Stimulated activated CD8-positive, alpha-beta memory T cell treated with anti-CD3 and anti-CD28 coated beads, Interleukin-12 subunit alpha, Interleukin-12 subunit beta, amount 100 ng/mL, for 24 hours (primary cell): ENCODE results near the gene SPI1.

Experiments used
- DNase-seq: peaks from one replicate; pipeline ENCODE4 v3.0.0-alpha.2; 2020; ENCODE audit errors: extremely low read depth

SPI1 gene

DNA sequence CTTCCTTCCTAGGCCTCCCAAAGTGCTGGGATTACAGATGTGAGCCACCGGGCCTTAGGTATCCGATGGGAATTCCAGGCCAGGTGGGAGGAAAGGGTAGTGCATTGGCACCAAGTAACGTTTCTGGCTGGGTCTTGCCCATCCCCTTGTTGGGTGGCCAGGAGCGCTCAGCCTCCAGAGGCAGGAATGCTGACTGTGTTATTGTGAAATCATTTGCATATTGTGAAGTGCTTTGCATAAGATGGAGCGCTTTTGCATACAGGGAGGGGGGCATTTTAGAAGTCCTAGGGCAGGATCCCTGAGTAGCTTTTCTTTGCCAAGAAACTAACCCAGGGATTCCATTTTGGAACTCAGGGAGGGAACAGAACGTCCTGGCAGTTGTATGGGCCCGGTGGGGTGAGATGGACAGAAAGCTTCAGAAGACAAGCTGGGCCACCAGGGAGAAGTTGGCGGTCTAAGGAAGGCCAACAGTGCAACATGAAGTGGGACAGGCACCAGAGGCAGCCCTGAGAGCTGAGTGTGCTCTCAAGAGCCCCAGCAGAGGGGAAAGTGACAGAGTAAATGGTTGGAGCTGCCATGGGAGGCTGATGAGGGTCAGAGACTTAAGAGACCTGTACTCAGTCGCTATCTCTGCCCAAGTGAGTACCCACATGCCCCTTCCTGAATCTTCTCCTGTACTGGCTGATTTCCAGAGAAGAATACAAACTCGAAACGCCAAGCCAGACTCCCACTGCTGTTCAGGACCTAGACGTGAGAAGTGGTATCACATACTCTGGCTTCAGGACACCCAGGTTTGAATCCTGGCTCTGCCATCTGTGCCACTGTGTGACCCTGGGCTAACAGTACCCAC lies 28.8 kb upstream of the SPI1 start:
- no peak for DNase-seq

DNA sequence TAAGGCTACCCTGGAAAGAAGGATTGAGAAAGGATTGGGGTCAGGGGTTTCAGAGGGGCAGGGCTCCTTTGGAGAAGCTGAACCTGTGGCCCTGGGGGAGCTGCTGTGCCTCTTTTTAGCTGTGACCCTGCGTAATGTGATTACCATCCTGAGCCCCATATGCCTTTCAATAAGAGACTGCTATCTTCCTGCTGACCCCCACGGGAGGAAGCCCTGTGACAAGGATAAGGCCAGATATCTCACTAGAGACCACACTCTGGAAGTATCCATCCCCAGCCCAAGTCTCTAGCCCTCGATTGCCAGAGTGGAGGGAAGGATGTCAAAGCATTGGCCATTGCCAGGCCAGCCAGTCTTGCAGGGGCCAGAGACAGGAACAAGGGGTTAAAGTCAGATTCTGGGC lies 25.2 kb upstream of the SPI1 start:
- no peak for DNase-seq

DNA sequence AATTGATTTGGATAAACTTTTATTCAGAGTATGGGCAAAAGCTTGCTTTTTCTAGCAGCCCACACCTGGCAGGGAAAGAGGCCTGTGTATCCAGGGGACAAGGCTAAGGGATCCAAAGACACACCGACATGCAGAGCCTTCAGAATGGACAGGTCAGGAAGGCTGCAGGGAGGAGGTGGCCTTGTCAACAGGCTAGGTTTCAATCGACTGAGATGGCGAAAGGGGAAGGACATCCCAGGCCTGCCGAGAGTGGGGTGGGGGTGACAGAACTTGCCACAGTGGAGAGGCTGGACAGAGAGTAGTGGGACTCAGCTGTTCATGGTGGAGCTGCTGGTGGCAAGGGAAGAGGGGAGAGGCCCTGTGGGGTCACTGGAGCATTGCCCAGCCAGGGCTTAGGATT lies 24.8 kb upstream of the SPI1 start:
- no peak for DNase-seq

DNA sequence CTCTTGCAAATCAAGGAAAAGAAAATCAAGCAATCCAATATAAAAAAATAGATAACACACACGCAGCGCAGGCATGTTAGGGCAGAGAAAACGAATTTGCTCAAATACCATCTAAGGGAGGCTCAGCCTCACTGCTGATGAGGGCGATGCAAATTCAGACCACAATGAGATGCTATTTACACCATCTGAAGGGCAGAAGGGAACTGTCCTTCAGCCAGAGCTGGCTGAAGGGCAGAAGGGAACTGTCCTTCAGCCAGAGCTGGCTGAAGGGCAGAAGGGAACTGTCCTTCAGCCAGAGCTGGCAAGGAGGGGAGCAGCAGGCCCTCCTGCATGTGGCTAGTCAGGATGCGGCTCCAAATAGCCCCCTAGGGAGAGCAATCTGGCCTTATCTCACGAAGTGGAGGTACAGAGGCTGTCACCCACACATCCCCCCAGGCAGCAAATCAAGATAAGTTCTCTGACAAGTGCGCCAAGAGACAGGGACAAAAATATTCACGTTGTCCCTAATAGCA lies 22.5 kb upstream of the SPI1 start:
- no peak for DNase-seq

DNA sequence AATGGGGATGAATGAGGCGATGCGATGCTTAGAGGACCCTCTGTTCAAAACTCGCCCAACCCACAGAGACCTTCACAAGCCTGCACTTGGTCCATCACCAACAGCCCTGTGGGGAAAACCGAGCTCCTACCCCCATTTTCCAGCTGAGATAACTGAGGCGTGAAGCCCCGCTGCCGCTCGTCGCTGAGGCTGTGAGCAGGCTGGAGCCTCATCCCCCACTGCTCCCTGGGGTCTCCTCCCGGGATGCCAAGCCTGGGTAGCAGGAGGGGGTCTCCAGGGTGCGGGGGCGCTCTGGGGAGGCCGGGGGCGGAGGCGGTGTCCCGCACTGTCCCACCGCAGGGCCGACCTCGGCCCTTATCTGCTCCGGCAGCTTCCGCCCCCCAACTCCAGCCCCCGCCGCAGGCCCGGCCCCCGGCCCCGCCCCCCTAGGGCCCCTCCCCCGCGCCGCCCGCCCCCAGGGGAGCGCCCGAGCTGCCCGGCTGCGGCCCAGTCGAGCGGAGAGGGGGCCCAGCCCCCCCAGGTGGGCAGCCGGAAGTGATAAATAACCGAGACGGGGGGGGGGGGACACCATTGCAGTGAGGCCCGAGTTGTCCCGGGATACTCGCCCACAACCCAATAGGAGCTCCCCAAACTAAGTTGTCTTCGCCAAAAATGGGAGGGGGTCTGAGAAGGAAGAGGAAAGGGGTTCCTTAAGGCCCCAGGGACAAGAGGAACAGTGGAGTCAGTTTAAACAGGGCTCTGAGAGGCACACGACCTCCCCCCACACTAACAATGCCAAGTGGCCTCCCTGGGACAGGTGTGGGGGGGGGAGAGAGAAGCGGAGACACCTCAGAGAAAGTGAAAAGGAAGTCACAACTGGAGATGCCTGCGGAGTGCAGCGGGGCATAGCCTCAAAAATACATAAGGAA lies 21.8 kb upstream of the SPI1 start:
- no peak for DNase-seq

DNA sequence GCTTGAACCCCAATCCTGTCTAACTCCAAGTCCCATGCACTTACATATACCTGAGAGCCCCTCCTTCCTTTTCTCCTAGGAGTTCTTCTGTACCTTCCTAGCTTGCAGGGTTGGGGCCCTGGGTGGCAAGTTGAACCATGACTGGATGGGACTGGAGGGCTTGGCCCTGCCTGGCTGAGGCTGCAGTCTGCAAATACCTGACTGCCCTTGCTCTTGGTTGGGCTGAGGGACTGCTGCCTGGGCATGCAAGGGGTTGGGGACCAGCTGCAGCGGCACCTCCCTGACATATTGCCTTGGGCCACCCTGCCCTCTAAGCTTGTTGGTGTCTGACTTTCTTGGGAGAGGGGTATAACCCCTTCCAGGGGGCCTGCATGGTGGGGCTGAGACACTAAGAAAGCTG lies 20.2 kb upstream of the SPI1 start:
- DNase-seq: no peak

DNA sequence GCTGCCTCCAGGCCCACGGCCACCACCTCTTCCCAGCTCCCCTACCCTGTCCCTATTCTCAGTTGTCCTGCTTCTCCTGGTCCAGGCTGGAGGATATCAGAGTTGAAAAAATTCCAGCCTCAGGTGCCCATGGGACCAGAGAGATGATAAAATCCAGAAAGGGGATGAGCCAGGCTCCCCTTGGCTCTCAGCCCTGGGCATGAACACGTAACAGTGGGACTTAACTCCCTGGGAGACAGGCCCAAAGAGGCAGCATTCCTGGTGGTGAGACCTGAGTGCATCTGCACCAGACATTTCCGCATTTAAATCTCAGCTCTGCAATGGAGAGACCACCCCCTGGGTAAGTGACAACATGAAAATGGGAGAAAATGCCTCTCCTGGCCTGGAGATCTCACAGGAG lies 19.7 kb upstream of the SPI1 start:
- DNase-seq: no peak

DNA sequence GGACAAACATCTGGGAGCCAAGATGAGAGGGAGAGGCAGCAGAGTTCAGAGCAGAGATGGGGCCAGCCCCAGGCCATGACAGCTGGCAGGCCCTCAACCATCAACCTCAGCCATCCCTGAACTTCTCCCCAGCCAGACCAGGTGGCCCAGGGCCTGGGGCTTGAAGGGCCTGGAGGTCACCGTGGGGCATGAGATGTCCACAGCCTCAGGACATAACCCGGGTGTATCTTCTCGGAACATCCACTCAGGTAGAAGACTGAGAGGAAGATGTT lies 17.6 kb upstream of the SPI1 start:
- DNase-seq: no peak

DNA sequence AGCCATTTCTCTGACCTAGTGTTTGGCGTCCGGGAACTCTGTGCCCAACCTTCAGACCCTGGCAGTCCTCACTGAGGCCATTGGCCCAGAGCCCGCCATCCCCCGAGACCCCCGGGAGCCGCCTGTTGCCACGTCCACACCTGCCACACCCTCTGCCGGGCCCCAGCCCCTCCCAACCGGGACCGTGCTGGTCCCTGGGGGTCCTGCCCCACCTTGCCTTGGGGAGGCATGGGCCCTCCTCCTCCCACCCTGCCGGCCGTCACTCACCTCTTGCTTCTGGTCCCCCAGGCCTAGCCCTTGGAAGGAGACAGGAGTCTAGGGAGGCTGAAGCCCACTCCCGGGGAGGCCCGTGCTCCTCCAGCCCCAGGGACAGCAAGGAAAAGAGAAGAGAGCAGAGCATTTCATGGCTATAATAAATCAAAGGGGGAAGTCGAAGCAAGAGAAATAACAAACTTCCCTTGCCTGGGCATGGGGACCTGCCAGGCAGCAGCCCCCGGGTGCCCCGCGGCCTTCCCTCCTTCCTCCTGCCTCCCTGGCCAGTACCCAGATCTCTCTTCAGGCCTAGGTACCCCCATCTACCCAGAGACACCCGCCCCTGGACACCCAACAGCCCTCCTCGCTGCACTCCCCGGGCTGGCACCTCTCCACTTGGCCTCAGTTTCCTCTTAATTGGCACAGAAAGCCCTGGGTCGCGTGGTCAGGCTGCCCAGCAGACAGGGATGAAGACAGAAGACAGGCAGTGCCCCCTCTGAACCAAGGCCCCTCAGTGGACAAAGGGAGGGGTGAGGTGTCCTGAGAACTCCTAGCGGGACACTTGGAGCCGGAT lies 17.1 kb upstream of the SPI1 start:
- DNase-seq: no peak

DNA sequence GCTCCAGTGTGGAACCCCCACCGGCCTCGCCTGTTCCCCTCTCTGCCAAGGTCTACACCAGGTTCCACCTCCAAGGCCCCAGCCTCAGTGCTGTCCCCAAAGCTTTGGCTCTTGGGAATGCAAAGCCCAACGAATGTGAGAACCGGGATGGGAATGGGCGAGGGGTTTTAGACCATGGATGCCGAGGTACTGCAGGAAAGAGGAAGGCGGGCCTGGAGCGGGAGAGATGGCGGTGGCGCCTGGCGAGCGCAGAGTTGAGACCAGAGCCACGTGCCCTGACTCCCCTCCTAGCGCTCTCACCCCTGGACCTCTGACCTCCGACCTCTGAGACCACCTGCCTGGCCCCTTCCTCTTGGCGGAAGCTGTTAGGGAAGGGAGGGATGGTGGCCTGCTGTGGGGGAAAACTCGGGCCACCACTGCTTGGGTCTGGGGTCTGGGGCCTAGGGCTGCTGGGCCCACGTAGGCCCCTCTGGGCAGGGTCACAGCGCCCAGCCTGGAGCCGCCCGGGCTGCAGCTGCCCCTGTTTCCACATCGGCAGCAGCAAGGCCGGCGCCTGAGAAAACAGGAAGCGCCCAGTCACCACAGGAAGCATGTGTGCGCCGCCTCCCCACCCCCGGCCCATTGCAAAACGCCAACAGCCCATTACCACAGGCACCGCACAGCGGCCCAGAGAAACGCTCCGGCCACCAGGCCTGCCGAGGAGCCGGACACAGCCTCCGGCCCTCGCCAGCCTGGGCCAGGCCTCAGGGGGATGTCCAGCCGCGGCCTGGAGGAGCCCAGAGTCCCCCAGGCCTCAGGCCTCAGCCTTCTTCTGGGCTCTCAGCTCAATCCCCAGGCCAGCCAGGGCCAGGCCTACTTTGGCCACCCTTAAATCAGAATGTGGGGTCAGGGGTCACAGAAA lies 16.2 kb upstream of the SPI1 start:
- DNase-seq: no peak

DNA sequence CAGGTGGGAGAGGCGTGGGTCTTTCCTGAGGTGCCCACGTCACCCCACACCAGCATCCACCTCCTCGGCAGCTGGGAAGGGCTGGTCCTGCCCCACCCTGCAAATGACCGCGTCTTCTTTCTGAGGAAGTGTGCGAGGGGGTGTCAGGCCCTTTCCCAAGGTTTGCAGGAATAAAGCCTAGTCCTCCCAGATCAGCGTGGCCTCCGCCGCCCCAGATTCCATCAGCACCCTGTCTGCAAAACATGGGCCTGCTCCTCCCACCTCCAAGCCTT lies 15.6 kb upstream of the SPI1 start:
- DNase-seq: no peak

DNA sequence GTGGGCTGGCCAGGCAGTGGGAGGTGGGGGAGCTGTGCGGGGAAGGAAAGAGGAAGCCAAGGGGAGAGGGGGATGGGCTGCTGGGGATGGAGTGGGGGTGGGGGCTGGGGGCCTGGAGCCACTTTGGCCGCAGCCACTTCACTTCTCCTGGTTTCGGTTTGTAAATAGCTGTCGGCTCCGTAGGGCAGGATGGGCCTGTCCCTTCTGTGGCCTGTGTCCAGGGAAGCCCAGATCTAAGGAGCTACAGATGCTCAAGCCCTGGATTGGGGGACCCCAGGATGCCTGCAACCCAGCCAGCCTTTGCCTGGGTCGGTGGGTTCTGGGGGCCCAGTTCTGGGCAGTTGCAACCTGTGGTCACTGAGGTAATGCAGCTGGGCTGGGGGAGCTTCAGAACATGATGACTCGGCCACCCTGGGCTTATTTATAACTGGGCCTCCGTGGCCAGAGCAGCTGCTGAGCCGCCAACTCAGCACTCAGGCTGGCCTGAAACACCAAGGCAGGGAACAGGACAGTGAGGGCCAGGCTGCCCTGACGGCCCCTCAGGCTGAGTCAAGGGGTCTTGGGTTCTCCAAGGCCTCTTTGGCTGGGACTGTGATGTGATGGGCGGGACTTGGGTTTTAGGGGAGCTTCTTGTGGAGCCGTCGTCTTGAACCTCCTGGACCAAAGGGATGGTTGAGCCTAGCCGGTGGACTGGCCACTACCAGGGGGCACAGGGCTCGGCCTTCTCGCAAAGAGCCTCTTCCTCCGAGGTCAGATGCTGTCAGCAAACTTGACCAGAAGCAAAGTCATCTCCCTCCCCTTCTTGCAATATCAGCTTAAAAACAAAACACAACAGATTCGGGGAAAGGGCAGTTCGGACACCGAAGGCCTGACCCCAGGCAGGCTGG lies 15.1 kb upstream of the SPI1 start:
- DNase-seq: no peak

DNA sequence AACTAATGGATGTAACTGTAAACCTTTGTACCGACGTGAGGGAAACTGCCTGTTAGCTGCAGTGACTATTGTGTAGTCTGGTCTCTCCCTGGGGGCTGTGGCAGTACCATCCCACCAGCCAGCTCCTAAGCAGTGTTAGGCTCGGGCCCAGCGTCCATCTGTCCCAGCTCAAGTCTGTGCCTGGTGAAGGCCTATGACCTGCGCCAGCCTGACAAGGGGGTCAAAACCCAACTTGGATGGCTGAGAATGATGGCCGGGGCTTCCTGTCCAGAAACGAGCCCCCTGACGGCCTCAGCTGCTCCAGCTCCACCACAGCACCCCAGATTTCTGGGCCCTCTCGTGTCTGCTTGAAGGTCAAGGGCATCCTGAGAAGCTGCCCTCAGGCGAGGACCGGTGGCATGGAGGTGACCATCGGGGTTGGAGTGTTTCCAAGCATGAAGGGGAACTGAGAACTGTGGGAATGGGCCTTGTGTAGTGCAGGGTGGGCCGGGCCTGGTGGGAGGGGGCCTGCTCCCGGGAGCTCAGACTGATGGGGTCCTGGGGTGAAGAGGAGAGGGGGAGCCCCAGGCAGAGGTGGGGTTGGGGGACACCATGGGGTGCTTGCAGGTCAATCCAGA lies 14.3 kb upstream of the SPI1 start:
- DNase-seq: no peak

DNA sequence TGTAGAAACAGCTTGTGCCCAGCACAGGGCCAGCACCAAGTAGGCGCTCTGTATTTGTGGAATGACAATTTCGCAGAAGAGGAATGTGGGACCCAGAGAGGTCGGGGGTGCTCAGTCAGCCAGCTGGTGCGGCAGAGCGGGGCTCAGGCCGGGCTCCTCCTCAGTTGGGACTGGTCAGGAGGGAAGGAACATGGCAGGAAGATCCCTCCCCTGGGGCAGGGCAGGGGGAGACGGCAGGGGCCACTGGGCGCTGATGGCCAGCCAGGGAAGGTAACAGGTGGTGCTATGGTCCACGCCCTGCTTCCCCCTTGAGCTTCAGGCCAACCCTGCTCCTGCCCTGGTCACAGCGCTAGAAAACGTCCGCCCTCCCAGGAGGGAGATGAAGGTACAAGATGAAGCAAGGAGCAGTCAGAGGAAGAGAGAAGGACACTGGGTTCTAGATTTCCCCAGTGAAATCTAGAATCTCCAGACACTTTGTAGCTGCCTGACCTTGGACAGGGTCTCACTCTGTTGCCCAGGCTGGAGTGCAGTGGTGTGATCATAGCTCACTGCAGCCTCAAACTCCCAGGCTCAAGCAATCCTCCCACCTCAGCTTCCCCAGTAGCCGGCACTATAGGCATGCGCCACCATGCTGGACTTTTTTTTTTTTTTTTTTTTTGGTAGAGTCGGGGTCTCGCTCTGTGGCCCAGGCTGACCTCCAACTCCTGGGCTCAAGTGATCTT lies 13.5 kb upstream of the SPI1 start:
- no peak for DNase-seq

DNA sequence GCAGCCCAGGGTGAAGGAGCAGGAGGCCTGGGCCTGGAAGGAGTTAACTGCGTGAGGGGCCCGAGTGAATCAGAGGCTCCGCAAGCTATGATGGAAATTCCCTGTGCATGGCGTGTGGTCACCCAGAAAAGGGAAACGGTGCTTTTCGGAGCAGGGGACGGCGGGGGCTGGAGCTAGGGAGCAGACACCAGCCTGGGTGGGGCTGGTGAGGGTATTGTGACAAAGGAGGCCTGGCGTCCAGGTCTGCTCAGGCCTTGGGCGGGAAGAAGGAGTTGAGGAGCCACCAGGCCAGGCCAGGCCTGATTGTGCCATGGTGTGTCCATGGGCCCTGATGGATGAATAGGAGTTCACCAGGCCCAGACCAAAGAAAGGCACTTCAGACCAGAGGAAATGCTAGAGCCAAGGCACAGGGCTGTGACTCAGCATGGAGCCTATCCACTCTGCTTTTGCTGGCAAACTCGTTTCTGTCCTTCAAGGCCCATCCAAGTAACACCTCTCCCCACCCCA lies 12.8 kb upstream of the SPI1 start:
- no peak for DNase-seq

DNA sequence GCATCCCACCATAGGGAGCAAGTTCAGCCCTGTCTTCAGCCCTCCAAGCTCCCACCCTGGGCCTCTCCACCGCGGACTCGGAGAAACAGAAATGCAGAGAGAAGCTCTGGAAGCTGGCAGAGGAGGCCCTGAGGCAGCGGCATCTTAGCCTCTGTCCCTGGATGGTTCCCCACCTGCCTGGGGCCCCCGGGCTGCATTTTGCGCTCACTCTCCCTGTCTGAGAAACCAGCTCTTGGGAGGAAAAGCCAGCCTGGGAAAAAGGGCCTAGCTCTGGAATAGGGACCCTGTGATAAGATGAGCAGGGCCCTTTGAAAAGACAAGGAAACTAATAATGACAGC lies 12.0 kb upstream of the SPI1 start:
- no peak for DNase-seq

DNA sequence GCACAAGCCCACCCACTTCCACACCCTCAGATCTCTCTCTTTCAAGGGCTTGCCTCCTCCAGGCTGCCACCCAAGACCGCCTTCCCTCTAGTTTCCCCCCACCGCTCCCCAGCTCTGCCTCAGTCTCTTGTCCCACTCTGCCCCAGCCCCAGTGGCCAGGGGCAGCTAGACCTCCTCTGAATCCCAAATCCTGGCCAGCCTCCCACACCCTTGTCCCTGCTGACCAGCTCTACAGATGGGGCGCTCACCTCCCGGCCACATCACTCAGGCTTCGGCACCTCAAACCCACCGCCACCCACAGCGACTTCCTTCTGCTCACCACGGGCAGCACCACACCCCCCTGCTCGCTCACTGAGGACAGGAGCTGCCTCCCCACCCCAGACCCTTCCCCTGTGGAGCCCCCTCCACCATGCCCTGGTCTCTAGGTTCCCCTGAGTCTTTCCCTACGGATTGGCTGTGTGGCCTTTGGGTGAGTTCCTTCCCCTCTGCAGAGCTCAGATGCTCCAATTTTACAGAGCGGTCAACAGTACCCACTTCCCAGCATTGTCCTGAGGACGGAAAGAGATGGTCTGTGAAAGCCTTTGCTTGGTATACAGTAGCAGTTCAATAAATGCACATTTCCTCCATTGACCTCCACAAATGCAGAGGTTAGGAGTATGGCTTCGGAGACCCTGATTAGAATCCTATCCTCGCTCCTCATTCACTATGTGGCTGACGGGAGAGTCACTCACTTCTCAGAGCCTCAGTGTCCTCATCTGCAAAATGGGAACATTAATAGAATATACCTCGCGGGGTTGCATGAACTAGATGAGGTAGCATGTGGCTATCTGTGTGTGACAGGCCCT lies 11.5 kb upstream of the SPI1 start:
- no peak for DNase-seq
